Medulla oblongata (tissue), 1 donor: ENCODE data around the gene TCHH.
A peak's percentile ranks its signal among the peaks of the same experiment; 100 is the strongest.
"Not testable (repeated sequence)": the region's sequence is repeated elsewhere in the genome, so short reads cannot be mapped to it uniquely, and the experiment has no call there.

Experiments used
- DNase-seq: peaks from one replicate; pipeline ENCODE4 v3.0.0-alpha.2; 2015; ENCODE audit errors: extremely low spot score

The TCHH gene

GRCh38 chr1:152111515-152111968 is 3.7 kb downstream of the TCHH start:
- no peak for DNase-seq

DNA sequence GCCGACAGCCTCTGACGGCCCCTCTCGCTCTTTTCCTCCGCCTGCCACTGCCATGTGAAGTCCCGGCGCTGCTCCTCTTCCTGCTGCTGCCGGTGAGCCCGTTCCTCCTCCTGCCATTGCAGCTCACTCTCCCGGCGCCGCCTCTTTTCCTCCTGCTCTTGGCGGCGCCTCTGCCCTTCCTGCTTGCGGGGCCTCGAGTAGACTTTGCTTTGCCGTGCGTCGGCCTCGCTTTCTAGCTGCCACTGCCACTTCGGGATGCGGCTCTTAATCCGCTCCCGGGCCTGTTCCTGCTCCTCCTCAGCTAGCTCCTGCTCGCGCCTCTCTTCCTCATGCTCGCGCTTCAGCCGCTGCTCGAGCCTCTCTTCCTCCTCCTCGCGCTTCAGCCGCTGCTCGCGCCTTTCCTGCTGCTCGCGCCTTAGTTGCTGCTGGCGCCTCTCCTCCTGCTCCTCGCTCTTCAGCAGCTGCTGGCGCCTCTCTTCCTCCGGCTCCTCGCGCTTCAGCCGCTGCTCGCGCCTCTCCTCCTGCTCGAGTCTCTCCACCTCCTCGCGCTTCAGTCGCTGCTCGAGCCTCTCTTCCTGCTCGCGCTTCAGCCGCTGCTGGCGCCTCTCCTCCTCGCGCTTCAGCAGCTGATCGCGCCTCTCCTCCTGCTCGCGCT is 4.3 kb downstream of the TCHH start:
- no peak for DNase-seq

DNA sequence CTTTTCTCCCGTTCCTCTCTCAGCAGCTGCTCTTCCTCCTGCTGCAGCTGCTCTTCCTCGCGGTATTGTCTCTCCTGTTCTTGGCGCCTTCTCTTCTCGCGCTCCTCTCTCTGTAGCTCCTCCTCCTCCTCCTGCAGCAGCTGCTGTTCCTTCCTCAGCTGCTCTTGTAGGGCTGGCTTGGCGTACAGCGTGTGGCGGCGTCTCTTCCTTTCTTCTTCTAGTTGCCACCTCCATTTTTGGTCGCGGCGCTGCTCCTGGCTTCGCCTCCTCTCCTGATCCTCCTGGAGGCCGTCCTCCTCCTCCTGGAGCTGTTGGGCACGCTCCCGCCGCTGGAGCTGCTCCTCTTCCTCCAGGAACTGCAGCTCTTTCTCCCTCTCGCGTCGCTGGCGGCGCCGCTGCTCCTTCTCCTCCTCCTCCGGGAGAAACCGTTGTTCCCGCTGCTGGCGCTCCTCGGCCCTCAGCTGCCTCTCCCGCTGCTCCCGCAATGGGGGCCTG is 4.8 kb downstream of the TCHH start:
- DNase-seq: peak; percentile 6

GRCh38 chr1:152109998-152110294 is 5.3 kb downstream of the TCHH start:
- no peak for DNase-seq

DNA sequence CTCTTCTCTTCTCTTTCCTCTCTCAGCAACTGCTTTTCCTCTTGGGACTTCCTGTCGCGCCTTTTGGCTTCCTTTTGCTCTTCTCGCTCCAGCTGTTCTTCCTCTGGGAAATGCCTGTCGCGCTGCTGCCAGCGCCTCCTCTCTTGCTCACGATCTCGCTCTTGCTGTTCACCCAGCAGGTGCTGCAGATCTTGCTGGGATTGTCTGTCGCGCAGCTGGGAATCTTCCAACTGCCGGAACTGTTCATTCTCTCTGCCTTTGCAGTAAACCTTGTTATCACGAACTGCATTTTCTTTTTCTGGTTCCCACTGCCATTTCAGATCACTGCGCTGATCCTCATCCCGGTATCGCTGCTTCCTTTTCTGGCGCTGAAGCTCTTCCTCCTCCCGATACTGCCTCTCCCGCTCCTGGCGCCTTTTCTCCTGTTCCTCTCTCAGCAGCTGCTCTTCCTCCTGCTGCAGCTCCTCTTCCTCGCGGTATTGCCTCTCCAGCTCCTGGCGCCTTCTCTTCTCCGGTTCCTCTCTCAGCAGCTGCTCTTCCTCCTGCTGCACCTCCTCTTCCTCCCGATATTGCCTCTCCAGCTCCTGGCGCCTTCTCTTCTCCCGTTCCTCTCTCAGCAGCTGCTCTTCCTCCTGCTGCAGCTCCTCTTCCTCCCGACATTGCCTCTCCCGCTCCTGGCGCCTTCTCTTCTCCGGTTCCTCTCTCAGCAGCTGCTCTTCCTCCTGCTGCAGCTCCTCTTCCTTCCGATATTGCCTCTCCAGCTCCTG is 5.8 kb downstream of the TCHH start:
- no peak for DNase-seq

DNA sequence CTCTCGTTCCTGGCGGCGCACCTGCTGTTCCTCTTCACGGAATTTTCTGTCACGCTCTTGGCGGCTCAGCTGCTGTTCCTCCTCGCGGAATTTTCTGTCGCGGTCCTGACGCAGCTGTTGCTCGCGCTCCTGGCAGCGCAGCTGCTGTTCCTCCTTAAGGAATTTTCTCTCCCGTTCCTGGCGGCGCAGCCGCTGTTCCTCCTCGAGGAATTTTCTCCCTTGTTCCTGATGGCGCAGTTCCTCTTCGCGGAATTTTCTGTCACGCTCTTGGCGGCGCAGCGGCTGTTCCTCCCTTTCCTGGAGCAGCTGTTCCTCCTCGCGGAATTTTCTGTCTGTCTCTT is 6.4 kb downstream of the TCHH start:
- no peak for DNase-seq

- DNase-seq: no peak
These were observed 7.0 kb downstream of the TCHH start for GRCh38 chr1:152107984-152108881.

GRCh38 chr1:152107031-152107983 is 7.9 kb downstream of the TCHH start:
- DNase-seq: no peak

GRCh38 chr1:152104854-152105253 is 10.4 kb downstream of the TCHH start:
- no peak for DNase-seq

- no peak for DNase-seq
These were observed 18.3 kb downstream of the TCHH start for GRCh38 chr1:152096931-152097330.

GRCh38 chr1:152089014-152089674 is 26.1 kb downstream of the TCHH start, which contains the start of gene TCHHL1:
TSS of gene TCHHL1 (minus strand) at chr1:152089064. CDS start at chr1:152088143, 921 bp downstream.
- DNase-seq: no peak

DNA sequence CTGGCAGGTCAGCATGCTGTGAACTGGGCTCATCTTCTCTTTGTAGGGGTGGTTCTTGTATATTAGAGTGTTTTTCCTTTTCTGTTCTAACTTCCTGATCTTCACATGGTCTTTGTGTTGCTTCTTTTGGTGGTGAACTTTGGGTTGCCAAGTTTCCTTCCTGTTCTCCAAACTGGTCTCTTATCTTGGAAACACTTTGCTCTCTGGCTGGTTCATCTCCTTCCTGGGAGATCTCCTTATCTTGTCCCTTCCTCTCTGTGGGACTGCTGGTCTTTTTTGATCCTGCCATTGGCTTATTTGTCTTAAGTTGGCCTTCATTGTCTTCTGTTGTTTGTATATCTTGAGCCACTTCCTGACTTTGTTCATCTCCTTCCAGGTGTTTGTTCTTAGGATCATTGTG is 28.5 kb downstream of the TCHH start:
- DNase-seq: no peak

DNA sequence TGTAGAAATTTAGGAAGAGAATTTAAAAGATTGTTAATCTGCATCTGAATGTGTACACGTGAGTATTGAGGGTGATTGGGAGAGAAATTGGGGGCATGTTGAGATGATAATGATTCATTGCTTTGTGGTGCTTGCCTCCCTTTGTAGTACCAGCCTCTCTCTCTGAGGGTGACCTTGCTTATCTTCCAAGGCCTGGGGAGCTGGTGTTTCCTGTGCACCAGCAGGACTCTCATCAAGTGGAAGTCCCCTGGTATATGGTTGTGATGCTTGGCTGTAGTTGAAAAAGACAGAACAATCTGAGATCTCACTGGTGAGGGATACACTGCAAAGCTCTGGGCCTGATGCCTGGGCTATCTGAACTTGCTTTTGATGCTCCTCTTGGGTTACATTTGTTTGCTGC is 30.4 kb downstream of the TCHH start:
- DNase-seq: no peak

DNA sequence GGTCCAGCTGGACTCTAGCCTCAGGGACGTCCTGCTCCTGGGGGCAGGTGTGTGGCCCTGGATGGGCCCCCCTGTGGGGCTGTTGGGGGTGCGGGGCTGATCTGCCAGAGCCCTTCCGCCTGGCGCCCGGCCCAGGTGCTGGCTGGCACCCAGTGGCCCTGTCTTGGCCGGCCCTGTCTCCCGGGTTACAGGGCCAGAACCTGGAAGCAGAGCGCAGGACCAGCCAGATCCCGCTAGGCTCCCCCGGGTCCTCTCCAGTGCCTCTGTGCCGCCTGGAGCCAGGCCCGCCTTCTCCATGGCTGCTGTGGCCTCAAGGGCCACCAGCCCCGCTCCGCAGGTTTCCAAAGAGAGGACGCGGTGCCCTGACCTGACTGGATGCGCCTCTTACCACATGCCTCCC is 34.2 kb downstream of the TCHH start:
- not testable (repeated sequence) for DNase-seq

DNA sequence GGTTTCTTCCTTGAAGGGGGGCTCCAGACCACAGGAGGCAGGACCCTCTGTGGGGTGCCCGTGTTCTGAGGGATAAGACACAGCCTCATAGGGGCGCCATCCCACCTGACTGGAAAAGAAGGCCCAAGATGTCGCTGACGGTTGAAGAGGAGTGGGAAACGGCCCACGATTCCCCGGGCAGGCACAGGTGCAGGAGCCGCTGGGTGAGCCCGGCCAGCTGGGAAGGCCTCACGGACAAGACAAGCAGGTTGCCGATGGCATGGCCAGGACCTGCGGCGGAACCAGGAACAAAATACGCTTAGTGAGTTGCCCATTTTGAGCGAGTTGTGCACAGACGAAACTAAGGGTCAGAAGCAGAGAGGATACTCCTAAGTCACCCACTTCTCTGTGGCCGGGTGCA is 34.8 kb downstream of the TCHH start:
- not testable (repeated sequence) for DNase-seq

DNA sequence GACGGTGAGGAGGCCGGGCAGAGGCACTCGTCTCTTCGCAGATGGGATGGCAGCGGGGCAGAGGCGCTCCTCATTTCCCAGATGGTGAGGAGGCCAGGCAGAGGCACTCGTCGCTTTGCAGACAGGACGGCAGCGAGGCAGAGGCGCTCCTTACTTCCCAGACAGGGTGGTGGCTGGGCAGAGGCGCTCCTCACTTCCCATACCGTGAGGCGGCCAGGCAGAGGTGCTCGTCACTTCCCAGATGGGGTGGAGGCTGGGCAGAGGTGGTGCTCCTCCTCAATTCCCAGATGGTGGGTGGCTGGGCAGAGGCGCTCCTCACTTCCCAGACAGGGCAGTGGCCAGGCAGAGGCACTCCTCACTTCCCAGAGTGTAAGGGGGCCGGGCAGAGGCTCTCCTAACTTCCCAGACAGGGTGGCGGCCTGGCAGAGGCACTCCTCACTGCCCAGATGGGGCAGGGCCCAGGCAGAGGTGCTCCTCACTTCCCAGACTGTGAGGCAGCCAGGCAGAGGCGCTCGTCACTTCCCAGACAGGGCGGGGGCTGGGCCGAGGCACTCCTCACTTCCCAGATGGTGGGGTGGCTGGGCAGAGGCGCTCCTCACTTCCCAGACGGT is 36.3 kb downstream of the TCHH start:
- no peak for DNase-seq

DNA sequence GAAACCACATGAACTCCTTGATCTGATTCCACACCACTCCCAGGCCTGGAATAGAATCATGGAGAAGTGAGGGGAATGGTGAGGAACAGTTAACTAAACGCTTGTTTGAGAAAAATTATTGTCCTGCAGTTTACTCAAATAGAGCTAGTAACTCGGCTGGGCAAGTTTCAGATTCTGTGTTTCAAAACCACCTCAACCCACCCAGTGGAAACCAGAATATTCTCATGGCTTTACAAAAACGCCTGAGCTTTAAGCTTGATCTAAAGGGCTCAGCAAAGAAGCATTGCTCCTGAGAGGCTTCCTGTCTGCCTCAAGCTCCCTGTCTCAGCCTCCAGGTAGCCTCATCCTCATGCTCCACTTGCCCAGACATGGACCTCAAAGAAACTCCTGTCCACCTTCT is 42.9 kb downstream of the TCHH start:
- no peak for DNase-seq

GRCh38 chr1:152071123-152071522 is 44.1 kb downstream of the TCHH start:
- no peak for DNase-seq

DNA sequence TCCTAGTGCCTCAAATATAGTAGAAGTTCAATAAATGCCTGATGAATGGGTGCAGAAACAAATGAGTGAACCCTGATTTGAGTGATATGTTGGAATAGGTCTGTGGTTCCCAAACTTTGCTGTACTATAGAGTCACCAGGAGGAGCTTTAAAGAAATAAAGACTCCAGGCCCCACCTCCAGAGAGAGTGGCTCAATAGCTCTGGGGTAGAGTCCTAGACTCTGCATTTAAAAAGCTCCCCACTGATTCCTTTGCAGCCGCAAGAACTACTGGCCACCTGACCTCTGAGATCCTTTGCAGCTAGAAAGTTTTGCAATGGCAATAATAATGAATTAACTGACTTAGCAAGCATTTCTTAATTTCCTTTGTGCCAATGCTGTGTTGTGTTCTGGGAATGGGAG is 47.3 kb downstream of the TCHH start:
- DNase-seq: no peak

GRCh38 chr1:152067150-152067549 is 48.1 kb downstream of the TCHH start:
- no peak for DNase-seq
